Measurements from ENCODE around the gene OR9A4. TPM values are rescaled to one million over a fixed set of nuclear protein-coding genes. Genes with fewer than 3 reads are reported as not detected.

OR9A4 gene
- total RNA-seq, 1 experiment from 2014 or later: not detected

DNA sequence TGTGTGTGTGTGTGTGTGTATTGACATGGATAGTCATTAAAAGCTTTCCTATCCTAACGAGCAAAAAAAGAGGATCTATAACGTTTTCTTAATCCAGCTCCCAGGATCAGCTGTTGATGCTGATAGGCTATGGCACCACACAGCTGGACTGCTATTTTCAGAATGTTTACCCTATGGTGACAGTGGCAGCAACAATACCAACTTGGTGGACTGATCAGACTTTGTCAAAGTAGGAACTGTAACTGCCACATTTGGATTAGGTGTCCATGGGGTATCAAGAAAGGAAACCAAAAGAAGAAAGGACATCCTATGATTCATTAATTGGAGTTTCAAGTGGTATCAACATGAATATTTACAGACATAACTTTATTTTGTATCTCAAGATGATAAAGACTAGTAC is 33.3 kb downstream of the OR9A4 start:
- no peaks in the 10 kb centered on the region for H3K4me1 ChIP-seq (ENCODE audit: insufficient read depth, low read length, poor library complexity, severe bottlenecking)

DNA sequence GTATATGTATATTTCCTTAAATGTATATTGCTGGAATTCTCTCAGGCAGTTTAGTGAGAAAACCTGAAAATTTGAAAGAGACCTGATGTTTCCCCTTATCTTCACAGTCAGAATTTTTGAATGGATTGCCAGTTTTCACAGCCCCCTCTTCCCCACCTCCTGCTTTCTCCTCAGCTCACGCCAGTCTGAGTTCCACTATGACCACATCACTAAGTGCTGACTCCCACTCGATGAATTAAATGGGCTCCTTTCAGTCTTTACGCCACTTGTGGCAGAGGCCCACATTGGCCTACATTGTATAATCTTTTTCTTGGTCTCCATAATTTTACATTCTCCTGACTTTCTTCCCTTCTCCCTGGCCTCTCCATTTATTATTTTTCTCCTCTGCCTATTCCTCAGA is 33.7 kb downstream of the OR9A4 start:
- no peak overlapping the region for H3K4me3 ChIP-seq (ENCODE audit: low read depth, low read length, poor library complexity, severe bottlenecking)
- no peaks in the 10 kb centered on the region for H3K27me3 ChIP-seq (replicated peaks; ENCODE audit: insufficient read depth, low read depth, low read length, poor library complexity)
- no peaks in the 10 kb centered on the region for H3K9me3 ChIP-seq (ENCODE audit: low read depth, low read length, poor library complexity, severe bottlenecking)
- ChIA-PET CTCF (no interaction called here), POLR2A (ENCODE audit: low non-redundant PET) (no interaction called here)
- no peak for DNase-seq (ENCODE audit: low spot score)
- no peak overlapping the region for H3K27ac ChIP-seq (ENCODE audit: low read depth, low read length, poor library complexity, severe bottlenecking)
- no peaks in the 10 kb centered on the region for H3K4me1 ChIP-seq (ENCODE audit: insufficient read depth, low read length, poor library complexity, severe bottlenecking)
- no peaks in the 10 kb centered on the region for H3K36me3 ChIP-seq (ENCODE audit: insufficient read depth, low read length, poor library complexity, severe bottlenecking)
- no TSS peak for BruUV-seq (replicated peaks)
- intact Hi-C loops (cut with micrococcal nuclease; ENCODE audit: unreplicated experiment): no loop called here
- TF ChIP-seq, protein P1, sequence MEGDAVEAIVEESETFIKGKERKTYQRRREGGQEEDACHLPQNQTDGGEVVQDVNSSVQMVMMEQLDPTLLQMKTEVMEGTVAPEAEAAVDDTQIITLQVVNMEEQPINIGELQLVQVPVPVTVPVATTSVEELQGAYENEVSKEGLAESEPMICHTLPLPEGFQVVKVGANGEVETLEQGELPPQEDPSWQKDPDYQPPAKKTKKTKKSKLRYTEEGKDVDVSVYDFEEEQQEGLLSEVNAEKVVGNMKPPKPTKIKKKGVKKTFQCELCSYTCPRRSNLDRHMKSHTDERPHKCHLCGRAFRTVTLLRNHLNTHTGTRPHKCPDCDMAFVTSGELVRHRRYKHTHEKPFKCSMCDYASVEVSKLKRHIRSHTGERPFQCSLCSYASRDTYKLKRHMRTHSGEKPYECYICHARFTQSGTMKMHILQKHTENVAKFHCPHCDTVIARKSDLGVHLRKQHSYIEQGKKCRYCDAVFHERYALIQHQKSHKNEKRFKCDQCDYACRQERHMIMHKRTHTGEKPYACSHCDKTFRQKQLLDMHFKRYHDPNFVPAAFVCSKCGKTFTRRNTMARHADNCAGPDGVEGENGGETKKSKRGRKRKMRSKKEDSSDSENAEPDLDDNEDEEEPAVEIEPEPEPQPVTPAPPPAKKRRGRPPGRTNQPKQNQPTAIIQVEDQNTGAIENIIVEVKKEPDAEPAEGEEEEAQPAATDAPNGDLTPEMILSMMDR (conservative IDR thresholded peaks at IDR 0.05; ENCODE audit: low read depth, low read length): no peak
- no peak for TF ChIP-seq EZH2 (IDR thresholded peaks at IDR 0.05; ENCODE audit: borderline replicate concordance, low read depth, low read length, poor library complexity, severe bottlenecking)

More for the DNA sequence above, 33.3 kb downstream of the OR9A4 start:
- DNase-seq (ENCODE audit: low spot score): no peak
- intact Hi-C loops (cut with micrococcal nuclease; ENCODE audit: unreplicated experiment): no loop called here
- TF ChIP-seq, protein P1 (conservative IDR thresholded peaks at IDR 0.05; ENCODE audit: low read depth, low read length): no peak
- TF ChIP-seq EZH2 (IDR thresholded peaks at IDR 0.05; ENCODE audit: borderline replicate concordance, low read depth, low read length, poor library complexity, severe bottlenecking): no peak
- H3K36me3 ChIP-seq (ENCODE audit: insufficient read depth, low read length, poor library complexity, severe bottlenecking): no peaks in the 10 kb centered on the region
- no peak overlapping the region for H3K4me3 ChIP-seq (ENCODE audit: low read depth, low read length, poor library complexity, severe bottlenecking)
- no peaks in the 10 kb centered on the region for H3K27me3 ChIP-seq (replicated peaks; ENCODE audit: insufficient read depth, low read depth, low read length, poor library complexity)
- no TSS peak for BruUV-seq (replicated peaks)
- POLR2A ChIA-PET (ENCODE audit: low non-redundant PET): no interaction called here
- H3K27ac ChIP-seq (ENCODE audit: low read depth, low read length, poor library complexity, severe bottlenecking): no peak overlapping the region
- CTCF ChIA-PET: no interaction called here
- no peaks in the 10 kb centered on the region for H3K9me3 ChIP-seq (ENCODE audit: low read depth, low read length, poor library complexity, severe bottlenecking)

DNA sequence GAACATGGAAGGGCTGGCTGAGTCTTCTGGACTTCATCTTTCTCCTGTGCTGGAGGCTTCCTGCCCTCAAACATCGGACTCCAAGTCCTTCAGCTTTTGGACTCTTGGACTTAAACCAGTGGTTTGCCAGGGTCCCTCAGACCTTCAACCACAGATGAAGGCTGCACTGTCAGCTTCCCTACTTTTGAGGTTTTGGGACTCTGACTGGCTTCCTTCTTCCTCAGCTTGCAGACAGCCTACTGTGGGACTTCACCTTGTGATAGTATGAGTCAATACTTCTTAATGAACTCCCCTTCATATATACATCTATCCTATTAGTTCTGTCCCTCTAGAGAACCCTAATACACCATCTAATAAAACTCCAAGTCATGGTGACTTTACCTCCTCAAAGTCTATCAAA is 34.6 kb downstream of the OR9A4 start:
- no peak overlapping the region for H3K4me3 ChIP-seq (ENCODE audit: low read depth, low read length, poor library complexity, severe bottlenecking)
- H3K36me3 ChIP-seq (ENCODE audit: insufficient read depth, low read length, poor library complexity, severe bottlenecking): no peaks in the 10 kb centered on the region
- H3K27ac ChIP-seq (ENCODE audit: low read depth, low read length, poor library complexity, severe bottlenecking): no peak overlapping the region
- POLR2A ChIA-PET (ENCODE audit: low non-redundant PET): no interaction called here
- intact Hi-C loops (cut with micrococcal nuclease; ENCODE audit: unreplicated experiment): no loop called here
- no peaks in the 10 kb centered on the region for H3K27me3 ChIP-seq (replicated peaks; ENCODE audit: insufficient read depth, low read depth, low read length, poor library complexity)
- TF ChIP-seq, protein P1 (conservative IDR thresholded peaks at IDR 0.05; ENCODE audit: low read depth, low read length): no peak
- TF ChIP-seq EZH2 (IDR thresholded peaks at IDR 0.05; ENCODE audit: borderline replicate concordance, low read depth, low read length, poor library complexity, severe bottlenecking): no peak
- BruUV-seq (replicated peaks): no TSS peak
- no peaks in the 10 kb centered on the region for H3K4me1 ChIP-seq (ENCODE audit: insufficient read depth, low read length, poor library complexity, severe bottlenecking)
- CTCF ChIA-PET: no interaction called here
- DNase-seq (ENCODE audit: low spot score): no peak
- no peaks in the 10 kb centered on the region for H3K9me3 ChIP-seq (ENCODE audit: low read depth, low read length, poor library complexity, severe bottlenecking)
